Dedifferentiated amniotic fluid mesenchymal stem cell (primary cell): Measurements from ENCODE around the gene PIH1D1.
"Not testable (repeated sequence)": the region's sequence is repeated elsewhere in the genome, so short reads cannot be mapped to it uniquely, and the experiment has no call there.

Experiments
- DNase-seq: peaks from one replicate; pipeline ENCODE4 v3.0.0-alpha.2; 2016; ENCODE audit errors: extremely low spot score

The PIH1D1 gene

GRCh38 chr19:49455773-49456172 is 4.2 kb upstream of the PIH1D1 start:
- peak; percentile 17 for DNase-seq

- DNase-seq = no peak
These were observed 2.2 kb upstream of the PIH1D1 start for GRCh38 chr19:49453757-49454240.

GRCh38 chr19:49453013-49453756 is 1.6 kb upstream of the PIH1D1 start, which contains the start of gene ALDH16A1:
ALDH16A1 (plus strand) TSS chr19:49453225; CDS start chr19:49453332, 107 bp downstream.
- peak; percentile 99 for DNase-seq

GRCh38 chr19:49450405-49450804 is 1.2 kb downstream of the PIH1D1 start:
- DNase-seq = no peak

DNA sequence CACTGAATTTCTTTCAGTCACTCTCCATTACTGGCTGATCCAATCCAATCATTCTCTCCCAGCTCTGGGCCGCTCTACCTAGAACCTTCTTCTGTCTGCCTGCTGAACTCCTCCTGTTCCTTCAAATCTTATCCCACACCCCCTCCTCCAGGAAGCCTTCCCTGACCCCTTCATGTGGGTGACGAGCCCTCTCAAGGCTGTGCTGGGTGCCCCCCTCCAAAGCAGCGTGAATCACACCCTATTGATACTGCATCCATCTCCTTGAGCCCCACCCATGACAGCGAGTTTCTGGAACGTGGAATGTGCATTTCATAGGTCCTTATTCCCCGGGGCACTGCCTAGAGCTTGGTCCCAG is 3.2 kb downstream of the PIH1D1 start:
- no peak for DNase-seq

DNA sequence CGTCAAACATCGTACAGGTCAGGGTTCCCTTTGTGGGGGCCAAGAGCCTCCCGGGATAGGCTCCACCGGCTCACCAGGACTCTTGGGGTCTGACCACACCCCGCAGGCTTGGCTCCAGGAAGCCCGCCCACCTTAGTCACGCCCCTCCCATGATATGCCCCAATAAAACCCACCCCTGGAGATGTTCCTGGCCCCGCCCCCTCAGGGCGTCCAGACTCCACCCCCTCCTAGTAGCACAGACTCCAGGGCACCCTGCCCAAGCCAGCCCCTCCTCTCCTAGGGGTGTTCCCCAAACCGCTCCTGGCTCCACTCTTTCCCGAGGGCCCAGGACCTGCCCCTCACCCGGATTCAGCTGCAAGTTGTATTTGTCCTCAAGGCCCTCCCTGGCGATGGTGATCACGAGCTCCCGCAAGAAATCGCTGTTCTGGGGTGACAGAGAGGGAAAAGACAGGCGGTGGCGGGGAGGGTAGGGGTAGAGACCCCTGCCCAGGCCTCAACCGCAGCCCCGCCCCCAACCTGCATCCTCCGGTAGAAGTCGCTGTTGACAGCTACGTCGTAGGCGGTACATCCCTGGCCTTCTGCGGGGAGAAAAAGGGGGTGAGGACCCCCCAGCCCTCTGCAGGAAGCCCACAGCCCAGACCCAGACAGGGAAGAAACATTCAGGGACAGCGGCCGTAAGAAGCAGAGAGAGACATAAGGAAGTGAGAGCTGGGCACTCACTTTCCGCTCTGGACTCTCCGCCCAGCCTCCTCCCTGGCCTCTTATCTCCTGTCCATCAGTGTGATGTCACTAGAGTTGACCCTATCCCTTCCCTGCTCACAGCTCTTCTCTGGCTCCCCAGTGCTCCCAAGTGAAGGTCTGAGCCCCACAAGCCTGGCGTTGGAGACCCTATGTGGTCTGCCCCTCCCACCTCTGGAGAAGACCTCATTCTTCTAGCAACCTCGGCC is 3.9 kb downstream of the PIH1D1 start:
- no peak for DNase-seq

DNA sequence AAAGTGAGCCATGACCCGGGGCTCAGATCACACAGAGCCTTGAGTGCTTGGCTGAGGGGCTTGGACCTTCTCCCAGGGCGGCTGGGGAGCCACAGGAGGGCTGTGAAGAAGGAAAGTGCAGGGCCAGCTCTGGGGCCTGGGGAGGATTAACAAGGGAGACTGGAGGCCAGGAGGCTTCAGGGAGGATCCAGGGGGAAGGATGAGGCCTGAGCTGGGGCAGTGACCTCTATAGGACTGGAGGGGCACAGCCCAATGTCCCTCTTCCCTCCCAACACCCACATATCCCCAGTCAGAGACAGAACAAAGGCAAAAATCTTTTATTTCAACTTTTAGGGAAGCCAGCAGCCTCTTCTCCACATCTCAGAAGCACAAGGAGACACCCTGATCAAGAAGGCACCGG is 5.6 kb downstream of the PIH1D1 start:
- no peak for DNase-seq

GRCh38 chr19:49444100-49444700 is 7.4 kb downstream of the PIH1D1 start:
- not testable (repeated sequence) for DNase-seq

DNA sequence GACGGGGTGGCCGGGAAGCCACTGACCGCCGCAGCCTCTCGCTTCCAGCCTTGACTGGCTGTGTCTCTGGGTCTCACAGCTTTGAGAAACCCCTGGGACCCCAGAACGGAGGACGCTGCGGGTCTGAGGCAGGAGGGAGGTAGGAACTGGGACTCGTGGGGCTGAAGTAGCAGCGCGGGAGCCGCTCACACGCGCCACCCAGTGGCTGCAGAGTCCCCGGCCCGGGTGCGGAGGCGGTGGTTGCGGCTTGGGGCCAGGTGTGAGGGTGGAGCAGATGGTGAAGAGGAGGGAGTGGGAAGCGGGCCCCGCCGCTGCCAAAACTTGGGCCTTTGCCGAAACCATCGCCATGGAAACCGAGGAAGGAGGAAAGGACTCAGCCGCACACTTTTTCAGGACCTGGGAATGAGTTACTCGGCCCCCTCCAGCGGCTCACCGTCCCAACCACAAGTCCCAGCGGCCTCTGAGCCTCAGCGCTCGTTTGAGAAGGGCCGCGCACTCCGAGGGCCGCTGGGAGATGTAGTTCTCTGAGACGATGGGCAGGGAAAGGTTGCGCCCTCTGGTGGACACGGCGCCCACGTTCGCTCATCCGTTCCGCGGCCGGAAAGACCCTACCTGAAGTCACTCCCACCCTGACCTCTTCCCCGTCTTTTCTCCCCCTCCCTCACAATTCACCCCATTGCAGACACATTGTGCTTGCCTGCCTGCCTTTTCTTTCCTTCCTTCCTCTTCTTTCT is 8.1 kb downstream of the PIH1D1 start:
- DNase-seq = peak; percentile 95

DNA sequence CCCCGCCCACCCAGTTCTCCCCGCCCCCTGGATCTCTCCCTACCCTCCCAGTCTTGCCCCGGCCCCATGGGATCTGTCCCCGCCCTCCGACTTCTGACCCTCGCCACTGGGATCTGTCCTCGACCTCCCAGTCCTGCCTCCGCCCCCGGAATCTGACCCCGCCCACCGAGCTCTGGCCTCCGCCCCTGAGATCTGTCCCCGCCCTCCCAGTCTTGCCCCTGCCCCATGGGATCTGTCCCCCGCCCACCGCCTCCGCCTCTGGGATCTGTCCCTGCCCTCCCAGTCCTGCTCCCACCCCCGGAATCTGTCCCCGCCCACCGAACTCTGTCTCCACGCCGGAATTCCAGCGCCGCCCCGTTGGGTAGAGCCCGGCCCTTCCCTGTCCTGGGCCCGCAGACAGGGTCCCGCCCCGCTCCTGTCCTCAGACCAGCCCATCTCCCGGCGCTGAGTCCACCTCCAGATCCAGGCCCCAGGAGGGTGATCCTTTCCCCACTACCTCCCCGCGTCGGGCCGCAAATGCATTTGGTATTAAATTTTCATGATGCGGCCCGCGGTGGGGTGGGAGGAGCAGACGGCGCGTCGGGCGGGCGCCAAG is 8.7 kb downstream of the PIH1D1 start:
- peak; percentile 63 for DNase-seq

- DNase-seq = no peak
These were observed 9.3 kb downstream of the PIH1D1 start for GRCh38 chr19:49442354-49442753.

GRCh38 chr19:49441960-49442350 is 9.7 kb downstream of the PIH1D1 start:
- no peak for DNase-seq

GRCh38 chr19:49441210-49441959 is 10.2 kb downstream of the PIH1D1 start, which contains the start of gene SLC17A7:
SLC17A7 (minus strand) TSS chr19:49441527; CDS start chr19:49441379, 148 bp downstream.
- no peak for DNase-seq

- no peak for DNase-seq
These were observed 11.0 kb downstream of the PIH1D1 start for GRCh38 chr19:49440439-49441209.

GRCh38 chr19:49439836-49440235 is 11.8 kb downstream of the PIH1D1 start:
- DNase-seq = no peak

DNA sequence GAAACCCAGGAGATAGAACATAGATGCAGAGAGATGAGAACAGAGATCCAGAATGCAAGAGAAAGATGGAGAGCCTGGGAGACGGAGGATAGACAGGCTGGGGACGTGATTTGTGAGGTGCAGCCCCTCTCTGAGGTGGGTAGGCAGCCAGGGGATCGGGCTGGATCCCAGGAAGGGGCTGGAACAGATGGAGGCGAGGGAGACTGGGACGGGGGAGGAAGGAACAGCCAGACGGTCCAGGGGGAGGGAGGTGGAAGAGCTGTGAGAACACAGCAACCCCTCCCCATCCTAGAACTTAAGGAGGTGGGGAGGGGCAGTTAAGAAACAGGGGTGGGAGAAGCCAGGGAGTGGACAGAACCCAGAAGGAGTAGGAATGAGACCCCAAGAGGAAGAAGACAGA is 13.4 kb downstream of the PIH1D1 start:
- no peak for DNase-seq

- no peak for DNase-seq
These were observed 14.4 kb downstream of the PIH1D1 start for GRCh38 chr19:49437231-49437630.

DNA sequence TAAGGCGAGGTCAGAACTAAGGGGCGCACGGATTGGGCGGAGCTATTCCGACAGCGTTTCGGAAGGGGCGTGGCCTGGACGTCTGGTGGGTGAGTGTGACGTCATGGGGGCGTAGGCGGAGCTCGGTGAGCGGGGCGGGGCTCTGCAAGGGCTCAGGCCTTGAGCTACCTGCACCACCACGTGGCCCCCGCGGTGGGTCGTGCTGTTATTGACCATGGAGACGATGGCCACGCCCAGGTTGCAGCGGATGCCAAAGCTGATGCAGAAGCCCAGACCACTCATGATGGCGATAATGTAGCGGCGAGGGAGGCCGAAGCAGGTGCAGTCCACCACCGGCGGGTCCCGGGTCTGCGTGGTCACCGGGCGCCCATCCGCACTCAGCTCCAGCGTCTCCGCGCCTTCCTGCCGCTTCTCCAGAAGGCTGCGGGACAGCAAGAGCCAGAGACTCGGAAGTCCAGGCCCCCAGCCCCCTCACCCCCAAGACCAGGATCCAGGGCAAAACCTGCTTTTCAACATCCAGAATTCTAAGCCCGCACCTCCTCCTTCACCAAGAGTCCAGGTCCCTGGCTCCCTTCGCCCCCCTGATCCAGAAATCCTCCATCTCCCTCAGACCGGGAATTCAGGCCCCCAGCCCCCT is 15.1 kb downstream of the PIH1D1 start:
- no peak for DNase-seq

DNA sequence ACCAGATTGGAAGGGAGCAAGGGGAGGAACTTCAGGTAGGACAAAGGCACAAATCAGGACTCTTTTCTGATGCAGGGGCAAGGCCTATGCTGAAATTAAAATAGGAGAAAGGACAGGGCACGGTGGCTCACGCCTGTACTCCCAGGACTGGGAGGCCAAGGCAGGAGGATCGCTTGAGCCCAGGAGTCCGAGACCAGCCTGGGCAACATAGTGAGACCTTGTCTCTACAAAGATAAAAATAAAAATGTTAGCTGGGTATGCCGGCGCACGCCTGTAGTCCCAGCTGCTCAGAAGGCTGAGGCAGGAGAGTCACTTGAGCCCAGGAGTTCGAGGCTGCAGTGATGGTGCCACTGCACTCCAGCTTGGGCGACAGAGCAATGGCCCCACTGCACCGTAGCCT is 15.9 kb downstream of the PIH1D1 start:
- DNase-seq = no peak
